Keratinocyte (primary cell): ENCODE measurements around the gene GSDMA.

Experiments used
- CTCF ChIP-seq, 3 experiments: IDR thresholded peaks in 1 of 3; conservative IDR thresholded peaks in 1 of 3; optimal IDR thresholded peaks in 1 of 3; 2 replicates in 2 of 3; 3 replicates in 1 of 3; pipeline versions ENCODE3 to v1.5.1; 2011; ENCODE audit warnings: low read length in 3 of 3, mild to moderate bottlenecking in 3 of 3, moderate library complexity in 2 of 3, control low read depth in 1 of 3, inconsistent platforms in 1 of 3; ENCODE audit not compliant: insufficient read depth in 2 of 3; ENCODE audit errors: extremely low read depth in 1 of 3
- EZH2 ChIP-seq: IDR thresholded peaks from one replicate; pipeline ENCODE4 v1.6.1; 2012; ENCODE audit warnings: inconsistent platforms, mild to moderate bottlenecking, low read length, moderate library complexity

GRCh38 chr17:39915559-39915958 lies 47.2 kb upstream of the GSDMA start:
- TF ChIP-seq CTCF (optimal IDR thresholded peaks at IDR 0.05 in 1 of 3, IDR thresholded peaks at IDR 0.05 in 1 of 3, conservative IDR thresholded peaks at IDR 0.05 in 1 of 3; ENCODE audit: extremely low read depth in 1 of 3, insufficient read depth in 2 of 3, low read length in 3 of 3) (no peak), EZH2 (no peak)
